Immature natural killer cell (primary cell): Measurements from ENCODE around the gene ELOF1. TPM values are rescaled to one million over a fixed set of nuclear protein-coding genes. Genes with fewer than 3 reads are reported as not detected.
"Not testable (repeated sequence)": the region's sequence is repeated elsewhere in the genome, so short reads cannot be mapped to it uniquely, and the experiment has no call there.

ENCODE experiments used
- DNase-seq, 3 donors: peaks; one replicate each; pipeline ENCODE4 v3.0.0; 2022; ENCODE audit warnings: mixed read lengths in 1 of 3
- H3K27ac Mint-ChIP-seq, 6 donors: one replicate each; pipeline ENCODE4 v1.8.0; 2020; ENCODE audit warnings: mixed read lengths in 6 of 6, mild to moderate bottlenecking in 5 of 6, inconsistent platforms in 4 of 6, moderate library complexity in 3 of 6
- H3K27me3 Mint-ChIP-seq, 3 donors: one replicate each; pipeline ENCODE4 v1.8.0; 2020 to 2021; ENCODE audit warnings: low read depth in 3 of 3, mild to moderate bottlenecking in 3 of 3, mixed read lengths in 3 of 3, moderate library complexity in 3 of 3, inconsistent platforms in 1 of 3
- H3K36me3 Mint-ChIP-seq, 3 donors: one replicate each; pipeline ENCODE4 v1.8.0; 2020; ENCODE audit warnings: mixed read lengths in 3 of 3, inconsistent platforms in 2 of 3, mild to moderate bottlenecking in 2 of 3
- H3K4me1 Mint-ChIP-seq, 2 donors: one replicate each; pipeline ENCODE4 v1.8.0; 2020; ENCODE audit warnings: inconsistent platforms in 2 of 2, mild to moderate bottlenecking in 2 of 2, mixed read lengths in 2 of 2, moderate library complexity in 1 of 2
- H3K4me3 Mint-ChIP-seq, 5 donors: one replicate each; pipeline ENCODE4 v1.8.0; 2020; ENCODE audit warnings: mild to moderate bottlenecking in 5 of 5, mixed read lengths in 5 of 5, inconsistent platforms in 3 of 5, moderate library complexity in 3 of 5
- H3K9me3 Mint-ChIP-seq, 6 donors: one replicate each; pipeline ENCODE4 v1.8.0; 2020; ENCODE audit warnings: mild to moderate bottlenecking in 6 of 6, mixed read lengths in 6 of 6, inconsistent platforms in 4 of 6, moderate library complexity in 3 of 6
- polyA plus RNA-seq, 3 donors: library from polyadenylated mRNA; unstranded; fragments of 300-500 nt; fragmentation: Illumina TruSeq; gene quantifications; one replicate each; pipeline ENCODE4 v1.2.3, GENCODE V29; 2021

Gene ELOF1
- polyA plus RNA-seq, 3 donors from 2014 or later, result 88.4 to 102 (median 98.3) TPM

GRCh38 chr19:11580116-11580515 lies 21.1 kb upstream of the ELOF1 start:
- Mint-ChIP-seq H3K36me3 (peaks cover 0 to 4% (median 4%) of the 10 kb centered on the region in 3 donors), H3K27ac (peak overlapping the region in 1 of 6 donors; percentile 51), H3K9me3 (peaks cover 0 to 1% (median 0%) of the 10 kb centered on the region in 6 donors), H3K4me1 (peaks cover 16 to 33% of the 10 kb centered on the region in 2 donors), H3K4me3 (peak overlapping the region in 2 of 5 donors; percentile 25 to 33), H3K27me3 (peaks cover 0 to 4% (median 3%) of the 10 kb centered on the region in 3 donors)
- no peak for DNase-seq

GRCh38 chr19:11578258-11579142 lies 19.5 kb upstream of the ELOF1 start:
- H3K27ac Mint-ChIP-seq, result peak overlapping the region in 2 of 6 donors; percentile 72 to 81
- H3K27me3 Mint-ChIP-seq, result peaks cover 0 to 4% (median 3%) of the 10 kb centered on the region in 3 donors
- H3K4me3 Mint-ChIP-seq, result peak overlapping the region; percentile 65 to 80 (median 76)
- H3K9me3 Mint-ChIP-seq, result no peaks in the 10 kb centered on the region
- peaks cover 16 to 33% of the 10 kb centered on the region in 2 donors for H3K4me1 Mint-ChIP-seq
- DNase-seq, result peak; percentile 18 to 21 (median 18)
- H3K36me3 Mint-ChIP-seq, result peaks cover 0 to 4% (median 4%) of the 10 kb centered on the region in 3 donors

- H3K27ac Mint-ChIP-seq, result peak within 1 kb of the TSS in 2 of 6 donors; percentile 72 to 81
- no peak for DNase-seq
- H3K36me3 Mint-ChIP-seq, result peaks cover 0 to 4% (median 4%) of the 10 kb centered on the region in 3 donors
- H3K27me3 Mint-ChIP-seq, result peaks cover 0 to 4% (median 3%) of the 10 kb centered on the region in 3 donors
- no peaks in the 10 kb centered on the region for H3K9me3 Mint-ChIP-seq
- peak within 1 kb of the TSS; percentile 63 to 78 (median 72) for H3K4me3 Mint-ChIP-seq
- peaks cover 16 to 31% of the 10 kb centered on the region in 2 donors for H3K4me1 Mint-ChIP-seq
Measured at GRCh38 chr19:11577451-11578257, 18.6 kb upstream of the ELOF1 start, which contains the start of gene ACP5. TSS of gene ACP5 (minus strand) at chr19:11577645. CDS start at chr19:11577317, 328 bp downstream.

- DNase-seq, result no peak
- Mint-ChIP-seq H3K9me3 (no peaks in the 10 kb centered on the region), H3K36me3 (peaks cover 0 to 4% (median 0%) of the 10 kb centered on the region in 3 donors), H3K27ac (peak overlapping the region in 1 of 6 donors; percentile 44), H3K4me3 (no peak overlapping the region), H3K27me3 (peaks cover 0 to 4% (median 3%) of the 10 kb centered on the region in 3 donors), H3K4me1 (peaks cover 6 to 21% of the 10 kb centered on the region in 2 donors)
Measured at GRCh38 chr19:11576227-11576626, 17.2 kb upstream of the ELOF1 start.

GRCh38 chr19:11574689-11575088 lies 15.7 kb upstream of the ELOF1 start:
- Mint-ChIP-seq H3K4me1 (peaks cover 0 to 11% of the 10 kb centered on the region in 2 donors), H3K9me3 (no peaks in the 10 kb centered on the region), H3K27ac (no peak overlapping the region), H3K4me3 (no peak overlapping the region), H3K27me3 (peaks cover 0 to 2% (median 0%) of the 10 kb centered on the region in 3 donors), H3K36me3 (peaks cover 0 to 4% (median 0%) of the 10 kb centered on the region in 3 donors)
- DNase-seq, result no peak

- H3K27ac Mint-ChIP-seq, H3K27me3 Mint-ChIP-seq, H3K9me3 Mint-ChIP-seq, H3K4me1 Mint-ChIP-seq, H3K36me3 Mint-ChIP-seq, H3K4me3 Mint-ChIP-seq, DNase-seq: not testable (repeated sequence)
Measured at GRCh38 chr19:11573763-11574162, 14.7 kb upstream of the ELOF1 start.

GRCh38 chr19:11573354-11573753 lies 14.3 kb upstream of the ELOF1 start:
- not testable (repeated sequence) for H3K4me1 Mint-ChIP-seq, H3K27me3 Mint-ChIP-seq, H3K36me3 Mint-ChIP-seq, DNase-seq, H3K27ac Mint-ChIP-seq, H3K4me3 Mint-ChIP-seq, H3K9me3 Mint-ChIP-seq

GRCh38 chr19:11570039-11570462 lies 11.0 kb upstream of the ELOF1 start:
- peaks cover 8 to 15% of the 10 kb centered on the region in 2 donors for H3K4me1 Mint-ChIP-seq
- H3K4me3 Mint-ChIP-seq, result no peak overlapping the region
- no peak for DNase-seq
- H3K9me3 Mint-ChIP-seq, result no peaks in the 10 kb centered on the region
- peaks cover 0 to 9% (median 4%) of the 10 kb centered on the region in 3 donors for H3K27me3 Mint-ChIP-seq
- H3K27ac Mint-ChIP-seq, result no peak overlapping the region
- H3K36me3 Mint-ChIP-seq, result no peaks in the 10 kb centered on the region

- Mint-ChIP-seq H3K9me3 (no peaks in the 10 kb centered on the region), H3K4me3 (peak overlapping the region in 2 of 5 donors; percentile 44 to 58), H3K36me3 (no peaks in the 10 kb centered on the region), H3K4me1 (peaks cover 8 to 15% of the 10 kb centered on the region in 2 donors), H3K27me3 (peaks cover 0 to 9% (median 4%) of the 10 kb centered on the region in 3 donors), H3K27ac (peak overlapping the region in 1 of 6 donors; percentile 19)
- no peak for DNase-seq
Measured at GRCh38 chr19:11566164-11566563, 7.1 kb upstream of the ELOF1 start.

GRCh38 chr19:11565649-11565980 lies 6.6 kb upstream of the ELOF1 start:
- not testable (repeated sequence) for H3K27ac Mint-ChIP-seq, DNase-seq, H3K4me3 Mint-ChIP-seq, H3K9me3 Mint-ChIP-seq, H3K36me3 Mint-ChIP-seq, H3K27me3 Mint-ChIP-seq
- peaks cover 10 to 18% of the 10 kb centered on the region in 2 donors for H3K4me1 Mint-ChIP-seq

- H3K9me3 Mint-ChIP-seq, DNase-seq, H3K4me3 Mint-ChIP-seq, H3K36me3 Mint-ChIP-seq, H3K27ac Mint-ChIP-seq, H3K27me3 Mint-ChIP-seq: not testable (repeated sequence)
- H3K4me1 Mint-ChIP-seq, result peaks cover 18 to 27% of the 10 kb centered on the region in 2 donors
Measured at GRCh38 chr19:11564082-11564807, 5.2 kb upstream of the ELOF1 start.

GRCh38 chr19:11563532-11563931 lies 4.5 kb upstream of the ELOF1 start:
- no peak for DNase-seq
- H3K27ac Mint-ChIP-seq, result peak overlapping the region in 1 of 6 donors; percentile 56
- H3K4me3 Mint-ChIP-seq, result no peak overlapping the region
- no peaks in the 10 kb centered on the region for H3K36me3 Mint-ChIP-seq
- peaks cover 22 to 31% of the 10 kb centered on the region in 2 donors for H3K4me1 Mint-ChIP-seq
- no peaks in the 10 kb centered on the region for H3K9me3 Mint-ChIP-seq
- peaks cover 7 to 12% (median 11%) of the 10 kb centered on the region in 3 donors for H3K27me3 Mint-ChIP-seq

GRCh38 chr19:11560404-11561051 lies 1.5 kb upstream of the ELOF1 start:
- H3K36me3 Mint-ChIP-seq, result peaks cover 0 to 4% (median 3%) of the 10 kb centered on the region in 3 donors
- H3K27ac Mint-ChIP-seq, result peak overlapping the region; percentile 61 to 89 (median 74)

More at GRCh38 chr19:11560404-11561051, 1.5 kb upstream of the ELOF1 start:
- DNase-seq, result peak; percentile 66 to 72 (median 71)
- Mint-ChIP-seq H3K9me3 (no peaks in the 10 kb centered on the region), H3K27me3 (peaks cover 2 to 8% (median 7%) of the 10 kb centered on the region in 3 donors), H3K4me3 (peak overlapping the region; percentile 76 to 89 (median 83)), H3K4me1 (peaks cover 33 to 40% of the 10 kb centered on the region in 2 donors)
